H1 (cell line): ENCODE measurements around the gene WDR33.

Source experiments
- CEBPB ChIP-seq: IDR thresholded peaks from 2 replicates; pipeline ENCODE4 v1.6.1; 2012; ENCODE audit warnings: low read depth, low read length
- CHD1 ChIP-seq: IDR thresholded peaks from 2 replicates; pipeline ENCODE4 v1.6.1; 2012; ENCODE audit warnings: low read depth, low read length, improper control_type of control experiment
- CTCF ChIP-seq, 3 experiments: IDR thresholded peaks; 1 replicate in 2 of 3; 2 replicates in 1 of 3; pipeline versions ENCODE4 v1.5.1 to v1.6.1; 2011; ENCODE audit warnings: low read length in 3 of 3, mild to moderate bottlenecking in 3 of 3, inconsistent platforms in 2 of 3, low read depth in 1 of 3, moderate library complexity in 1 of 3; ENCODE audit not compliant: insufficient read depth in 1 of 3; ENCODE audit errors: control extremely low read depth in 1 of 3
- EZH2 ChIP-seq: fragments of 200-600 bp; sonication (generic); IDR thresholded peaks from 2 replicates; pipeline ENCODE4 v1.7.1; 2012; ENCODE audit warnings: low read depth, mild to moderate bottlenecking, moderate library complexity, low read length, inconsistent platforms; ENCODE audit not compliant: severe bottlenecking
- GABPA ChIP-seq: IDR thresholded peaks from 2 replicates; pipeline ENCODE4 v1.6.1; 2011; ENCODE audit warnings: mild to moderate bottlenecking, low read length, moderate library complexity, borderline replicate concordance; ENCODE audit not compliant: insufficient read depth
- MAX ChIP-seq: IDR thresholded peaks from 2 replicates; pipeline ENCODE4 v1.6.1; 2012; ENCODE audit warnings: inconsistent platforms
- POLR2A ChIP-seq, 2 experiments: IDR thresholded peaks; 1 replicate in 1 of 2; 2 replicates in 1 of 2; pipeline ENCODE4 v1.6.1; 2011; ENCODE audit warnings: low read depth in 2 of 2, low read length in 2 of 2, mild to moderate bottlenecking in 2 of 2; ENCODE audit errors: control extremely low read depth in 1 of 2
- POLR2AphosphoS5 ChIP-seq: IDR thresholded peaks from 2 replicates; pipeline ENCODE4 v1.6.1; 2011; ENCODE audit warnings: low read depth, low read length
- RFX5 ChIP-seq: IDR thresholded peaks from 2 replicates; pipeline ENCODE4 v1.6.1; 2011; ENCODE audit warnings: low read depth, low read length, improper control_type of control experiment, borderline replicate concordance
- RNF2 ChIP-seq: fragments of 200-900, 300-1000 bp; sonication (generic); IDR thresholded peaks from 2 replicates; pipeline ENCODE4 v1.7.1; 2016; ENCODE audit warnings: borderline replicate concordance, low read depth, mild to moderate bottlenecking, antibody characterized with exemption, low read length; ENCODE audit not compliant: poor library complexity, severe bottlenecking; ENCODE audit errors: missing control alignments
- SP1 ChIP-seq: IDR thresholded peaks from 2 replicates; pipeline ENCODE4 v1.6.1; 2011; ENCODE audit warnings: low read depth, low read length
- TAF1 ChIP-seq: IDR thresholded peaks from 2 replicates; pipeline ENCODE4 v1.6.1; 2011; ENCODE audit warnings: mild to moderate bottlenecking, low read depth, low read length
- USF2 ChIP-seq: IDR thresholded peaks from 2 replicates; pipeline ENCODE4 v1.6.1; 2011; ENCODE audit warnings: low read length, improper control_type of control experiment
- YY1 ChIP-seq: IDR thresholded peaks from 2 replicates; pipeline ENCODE4 v1.6.1; 2011; ENCODE audit warnings: low read depth, mild to moderate bottlenecking, low read length

- no peak for TF ChIP-seq YY1
- no peak for TF ChIP-seq CHD1
- TF ChIP-seq TAF1, result no peak
- no peak for TF ChIP-seq POLR2A (IDR thresholded peaks at IDR 0.05; ENCODE audit: control extremely low read depth in 1 of 2, low read depth in 2 of 2, low read length in 2 of 2)
- no peak for TF ChIP-seq GABPA
- no peak for TF ChIP-seq USF2
- TF ChIP-seq CTCF (IDR thresholded peaks at IDR 0.05; ENCODE audit: control extremely low read depth in 1 of 3, insufficient read depth in 1 of 3, low read depth in 1 of 3, low read length in 3 of 3), result no peak
- TF ChIP-seq SP1, result no peak
- no peak for TF ChIP-seq EZH2
- no peak for TF ChIP-seq RFX5
- TF ChIP-seq POLR2AphosphoS5, result 0 out of 2 replicates have a peak, but pooled peaks have one; percentile 19
- no peak for TF ChIP-seq RNF2
- no peak for TF ChIP-seq MAX
- TF ChIP-seq CEBPB, result no peak
Observed at GRCh38 chr2:127707890-127708648, 102.9 kb downstream of the WDR33 start.
